Measurements from ENCODE around the gene PARL.

PARL gene

DNA sequence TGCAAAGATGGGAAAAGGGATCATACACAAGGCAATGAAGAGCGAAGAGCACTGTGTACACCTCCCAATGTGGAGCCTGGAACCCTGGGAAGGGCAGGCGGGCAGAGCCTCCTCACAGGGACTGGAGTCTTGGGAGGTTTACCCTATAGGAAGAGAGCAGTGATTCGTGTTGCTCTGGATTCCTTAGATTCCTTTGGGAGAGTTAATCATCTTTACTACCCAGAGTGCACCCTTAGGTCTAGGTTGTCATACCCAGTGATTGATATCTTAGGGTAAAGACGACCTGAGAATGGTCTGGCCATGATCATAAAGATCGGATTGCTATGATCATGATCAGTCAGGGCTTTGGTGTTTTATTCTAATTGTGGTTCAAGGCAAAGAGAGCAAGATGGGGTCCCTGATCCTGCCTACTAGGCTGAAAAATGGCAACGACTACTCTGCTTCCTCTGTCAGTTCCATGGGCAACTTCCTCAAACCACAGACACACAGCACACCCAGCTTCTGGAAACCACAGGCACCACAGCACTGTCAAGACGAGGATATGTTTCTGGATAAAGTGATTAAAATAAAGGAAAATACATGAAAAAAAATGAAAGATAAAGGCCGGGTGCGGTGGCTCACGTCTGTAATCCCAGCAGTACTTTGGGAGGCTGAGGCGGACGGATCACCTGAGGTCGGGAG, 38.9 kb downstream of the PARL start:
- DNase-seq: peak; percentile 27

DNA sequence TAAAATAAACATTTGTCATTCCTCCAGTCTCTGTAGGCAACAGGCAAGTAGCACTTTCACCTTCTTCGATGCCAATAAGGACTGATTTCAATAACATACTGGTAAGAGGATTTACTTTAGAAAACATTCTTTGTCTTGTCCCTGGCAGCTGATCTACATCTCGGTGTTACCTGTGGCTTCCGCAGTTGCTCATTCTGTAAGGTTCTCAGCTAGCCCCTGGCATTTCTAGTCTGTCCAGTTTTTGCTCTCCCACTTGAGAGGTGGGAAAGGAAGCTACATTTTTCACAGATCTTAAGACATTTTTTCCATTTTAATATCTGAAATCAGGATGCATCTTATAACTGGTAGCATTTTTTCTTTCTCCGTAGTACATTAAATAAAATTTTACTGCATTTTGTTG, 39.6 kb downstream of the PARL start:
- DNase-seq: no peak

DNA sequence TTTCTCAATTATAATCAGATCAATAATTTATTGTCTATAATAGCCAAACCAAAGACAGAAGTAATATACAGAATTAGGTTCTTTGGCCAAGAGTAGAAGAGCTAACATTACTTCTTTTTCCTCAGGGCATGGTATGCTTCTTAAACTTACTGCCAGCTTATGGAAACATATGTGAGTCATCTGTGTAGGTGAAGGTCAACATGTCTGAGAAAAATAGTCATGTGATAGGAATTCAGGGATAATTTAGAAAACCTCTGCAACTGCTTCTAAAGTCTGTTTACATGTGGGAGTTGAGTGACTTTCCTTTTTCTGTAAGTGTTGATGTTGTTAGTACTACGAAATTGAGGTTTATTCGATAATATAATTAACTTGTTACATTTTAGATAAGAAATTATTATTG, 40.1 kb downstream of the PARL start:
- DNase-seq: no peak

DNA sequence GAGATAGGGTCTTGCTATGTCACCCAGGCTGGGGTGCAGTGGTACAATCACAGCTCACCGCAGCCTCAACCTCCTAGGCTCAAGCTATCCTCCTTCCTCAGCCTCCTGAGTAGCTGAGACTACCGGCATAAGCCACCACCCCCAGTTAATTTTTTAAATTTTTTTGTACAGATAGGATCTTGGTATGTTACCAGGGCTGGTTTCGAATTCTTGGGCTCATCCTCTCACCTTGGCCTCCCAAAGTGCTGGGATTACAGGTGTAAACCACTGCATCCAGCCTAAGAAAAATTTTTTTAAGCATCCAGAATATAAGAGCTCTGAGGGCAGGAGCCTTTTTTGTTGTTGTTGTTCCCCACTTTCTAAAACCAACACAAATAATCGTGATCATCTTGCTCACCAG, 44.9 kb downstream of the PARL start:
- DNase-seq: no peak

DNA sequence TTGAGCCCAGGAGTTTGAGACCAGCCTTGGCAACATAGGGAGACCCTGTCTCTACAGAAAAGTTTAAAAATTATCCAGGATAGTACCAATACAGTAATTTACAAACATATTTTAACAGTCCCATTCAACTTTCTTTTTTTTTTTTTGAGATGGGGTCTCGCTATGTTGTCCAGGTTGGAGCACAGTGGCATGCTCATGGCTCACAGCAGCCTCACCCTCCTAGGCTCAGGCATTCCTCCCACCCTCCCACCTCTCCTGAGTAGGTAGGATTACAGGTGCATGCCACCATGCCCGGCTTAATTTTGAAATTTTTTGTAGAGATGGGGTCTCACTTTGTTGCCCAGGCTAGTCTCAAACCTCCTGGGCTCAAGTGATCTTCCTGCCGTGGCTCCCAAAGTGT, 46.8 kb downstream of the PARL start:
- no peak for DNase-seq

DNA sequence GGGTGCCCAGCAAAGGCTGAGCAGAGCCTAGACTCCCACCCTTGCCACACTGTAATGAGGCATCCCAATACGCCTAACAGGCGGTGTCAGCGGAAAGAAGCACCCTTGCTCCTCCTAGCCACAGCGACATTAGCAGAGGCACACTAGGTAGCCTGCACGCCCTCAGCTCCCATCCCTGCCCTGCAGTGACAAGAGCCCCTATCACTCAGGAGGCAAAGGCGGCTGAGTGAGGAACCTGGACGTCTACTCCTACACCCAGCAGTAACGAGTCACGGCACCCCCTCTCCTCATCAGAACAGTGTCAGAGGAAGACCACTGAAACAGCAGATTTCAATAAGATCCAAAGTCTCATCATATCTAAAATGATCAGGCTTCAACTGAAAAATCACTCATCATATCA, 47.3 kb downstream of the PARL start:
- DNase-seq: no peak

DNA sequence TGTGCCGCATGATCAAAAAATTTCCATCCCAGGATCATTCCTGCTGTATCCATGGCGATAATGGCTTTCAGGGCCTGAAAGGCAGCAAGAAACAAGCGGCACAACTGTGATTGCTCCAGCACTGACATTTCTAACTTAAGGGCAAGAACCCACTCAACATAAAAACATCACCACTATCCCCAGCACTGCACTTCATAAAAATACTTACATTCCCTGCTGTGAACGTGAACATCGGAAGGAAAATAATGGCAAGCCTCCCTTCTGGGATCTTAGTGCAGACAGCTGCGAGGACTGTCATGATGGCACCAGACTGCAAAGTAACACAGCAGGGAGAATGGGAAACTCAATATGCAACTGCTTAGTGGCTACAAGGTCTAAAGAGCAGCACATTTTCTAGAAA, 51.2 kb downstream of the PARL start:
- DNase-seq: no peak

DNA sequence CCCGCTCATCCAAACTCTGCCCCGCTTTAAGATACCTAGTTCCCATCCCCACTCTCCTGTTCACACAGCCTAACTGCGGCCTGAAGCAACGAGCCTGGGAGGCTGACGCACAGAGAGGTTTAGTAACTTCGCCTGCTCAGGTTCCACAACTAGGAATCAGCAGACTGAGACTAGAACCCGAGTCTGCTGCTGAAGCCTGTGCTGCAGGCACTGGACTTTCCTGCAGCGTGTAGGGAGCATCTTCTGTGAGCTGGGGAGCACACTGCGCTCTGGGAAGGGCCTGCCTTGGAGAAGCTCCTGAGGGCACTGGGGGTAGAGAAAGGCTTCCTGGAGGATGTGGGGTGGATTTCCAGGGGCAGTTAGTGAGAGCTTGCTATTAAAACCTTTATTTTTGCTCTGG, 54.5 kb downstream of the PARL start:
- DNase-seq: no peak

DNA sequence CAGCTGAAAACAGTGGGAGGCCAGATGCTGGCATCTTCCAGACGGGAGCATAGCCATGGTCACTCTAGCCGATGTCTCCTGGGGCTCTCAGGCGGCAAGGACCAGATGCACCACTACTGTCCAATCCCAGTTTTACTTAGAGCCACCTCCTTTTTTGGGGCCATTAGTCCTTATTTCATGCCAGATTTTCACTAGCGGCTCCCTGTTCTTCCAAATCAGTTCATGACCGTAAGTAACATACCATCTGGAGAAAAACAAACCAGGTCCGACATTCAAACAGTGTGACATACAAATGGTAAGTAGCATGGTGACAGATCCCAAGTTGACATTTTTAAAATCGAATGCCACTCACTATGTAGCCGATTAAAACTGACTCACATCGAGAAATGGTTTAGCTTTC, 55.2 kb downstream of the PARL start:
- no peak for DNase-seq

DNA sequence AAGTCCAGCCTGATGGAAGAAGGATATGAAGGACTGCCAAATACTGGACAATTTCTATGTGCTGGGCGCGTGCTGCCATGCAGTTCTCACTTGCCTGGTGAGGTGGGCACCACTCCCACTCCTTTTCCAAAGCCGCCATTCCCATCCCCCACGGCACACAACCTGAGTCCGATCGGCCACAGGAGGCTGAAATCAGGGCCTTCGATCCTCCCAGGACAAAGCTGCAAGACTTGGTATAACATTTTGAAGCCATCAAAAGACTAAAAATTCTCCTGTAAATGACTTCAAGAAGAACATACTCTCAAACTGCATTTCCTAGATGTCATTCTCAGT, 56.2 kb downstream of the PARL start:
- DNase-seq: no peak

DNA sequence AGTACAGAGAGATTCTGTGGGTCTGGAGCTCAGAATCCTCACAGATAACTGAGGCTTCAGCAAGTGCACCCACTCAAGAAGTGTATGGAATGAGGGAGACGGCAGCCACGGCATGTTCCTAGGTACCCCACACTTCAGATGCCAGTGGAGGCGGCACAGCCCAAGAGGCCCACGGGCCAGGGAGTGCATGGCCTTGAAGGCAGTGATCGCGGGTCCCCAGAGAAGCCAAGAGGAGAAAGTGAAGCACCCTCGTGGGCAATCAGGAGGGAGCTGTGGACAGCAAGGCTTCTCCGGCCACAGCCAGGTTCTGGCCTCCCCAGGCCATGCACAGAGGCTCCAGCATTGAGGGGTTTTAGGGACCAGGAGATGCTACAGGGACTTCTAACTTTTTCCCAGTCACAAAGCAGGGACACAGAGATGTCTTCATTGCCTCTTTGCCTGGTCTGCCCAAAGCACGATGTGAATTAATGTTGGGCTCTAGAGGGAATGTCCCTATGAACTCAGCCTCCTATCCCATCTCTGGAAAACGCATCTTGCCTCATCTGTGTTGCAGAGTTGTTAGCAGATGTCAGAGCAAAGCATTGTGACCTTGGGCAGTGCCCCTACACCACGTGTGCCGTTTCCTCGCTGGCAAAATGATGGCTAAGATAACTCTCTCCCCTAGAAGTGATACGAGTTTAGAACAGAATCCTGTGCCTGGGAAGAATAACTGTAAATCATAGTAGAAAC, 56.7 kb downstream of the PARL start:
- no peak for DNase-seq

DNA sequence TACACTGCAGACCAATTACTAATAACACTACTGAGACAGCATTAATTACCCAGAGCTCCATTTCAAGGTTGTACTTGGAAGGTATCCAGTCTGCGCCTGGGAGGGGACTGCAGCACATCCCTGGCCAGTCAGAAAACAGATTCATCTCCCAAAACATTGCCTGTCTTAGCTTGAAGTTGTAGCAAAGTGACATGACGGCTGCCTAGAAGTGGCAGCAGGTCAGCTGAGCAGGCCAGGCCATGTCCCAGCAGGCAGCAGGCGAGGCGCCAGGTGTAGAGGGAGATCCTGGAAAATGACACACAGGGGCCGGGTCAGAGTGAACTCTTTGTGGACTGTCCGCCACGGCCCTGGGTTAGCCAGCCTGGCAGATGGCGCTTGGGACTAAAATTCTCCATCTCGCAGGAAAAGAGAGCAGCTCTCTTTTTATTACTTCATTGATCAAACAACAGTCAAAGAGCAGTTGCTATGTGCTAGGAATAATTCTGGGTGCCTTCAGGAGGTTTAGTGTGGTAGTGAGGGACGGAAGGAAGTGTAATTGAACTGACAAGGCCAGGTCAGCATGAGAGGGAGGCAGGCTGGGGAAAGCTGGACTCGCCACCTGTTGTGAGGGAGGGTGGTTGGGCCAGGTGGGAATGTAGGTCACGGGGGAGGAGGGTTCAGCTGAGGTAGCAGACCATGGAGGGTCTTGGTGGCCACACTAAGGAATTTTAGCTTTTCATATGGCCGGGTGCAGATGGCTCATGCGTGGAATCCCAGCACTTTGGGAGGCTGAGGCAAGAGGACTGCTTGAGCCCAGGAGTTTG, 58.0 kb downstream of the PARL start:
- DNase-seq: no peak

DNA sequence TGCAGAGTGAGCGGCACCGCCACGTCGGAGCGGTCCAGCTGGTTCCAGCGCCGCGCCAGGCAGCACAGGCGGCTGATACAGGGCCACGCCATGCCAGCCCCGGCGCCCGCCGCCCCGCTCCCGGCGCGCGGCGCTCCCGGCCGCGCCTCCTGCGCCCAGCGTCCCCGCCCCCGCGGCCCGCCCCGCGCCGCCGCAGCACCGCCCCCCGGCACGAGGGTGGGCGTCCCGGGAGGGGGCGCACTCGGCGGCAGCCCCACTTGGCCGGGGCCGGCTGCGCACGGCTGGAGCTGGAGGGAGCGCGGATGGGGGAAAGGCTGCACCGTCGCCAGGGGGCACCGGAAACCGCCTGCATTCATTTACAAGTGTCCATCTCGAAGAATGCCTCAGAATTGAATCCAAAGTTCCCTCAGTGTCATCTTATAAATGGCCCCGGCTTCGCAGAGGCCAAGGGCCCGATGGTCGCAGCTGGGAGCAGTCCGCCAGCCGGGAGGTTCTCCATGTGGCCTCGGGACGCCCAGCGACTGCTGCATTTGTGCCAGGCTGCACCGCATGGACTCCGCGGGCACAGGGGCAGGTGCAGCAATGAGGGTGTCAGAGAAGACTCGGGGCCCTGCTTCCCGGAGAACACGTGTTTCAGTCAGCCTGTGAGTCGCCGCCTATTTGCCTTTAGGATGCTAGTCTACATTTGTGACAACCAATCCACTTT, 59.1 kb downstream of the PARL start, which contains the start of gene MAP6D1:
Gene MAP6D1 (minus strand): TSS at position 122 of the 706 bp plus-strand sequence. CDS start 30 bp downstream, at position 92.
- DNase-seq: peak; percentile 81

DNA sequence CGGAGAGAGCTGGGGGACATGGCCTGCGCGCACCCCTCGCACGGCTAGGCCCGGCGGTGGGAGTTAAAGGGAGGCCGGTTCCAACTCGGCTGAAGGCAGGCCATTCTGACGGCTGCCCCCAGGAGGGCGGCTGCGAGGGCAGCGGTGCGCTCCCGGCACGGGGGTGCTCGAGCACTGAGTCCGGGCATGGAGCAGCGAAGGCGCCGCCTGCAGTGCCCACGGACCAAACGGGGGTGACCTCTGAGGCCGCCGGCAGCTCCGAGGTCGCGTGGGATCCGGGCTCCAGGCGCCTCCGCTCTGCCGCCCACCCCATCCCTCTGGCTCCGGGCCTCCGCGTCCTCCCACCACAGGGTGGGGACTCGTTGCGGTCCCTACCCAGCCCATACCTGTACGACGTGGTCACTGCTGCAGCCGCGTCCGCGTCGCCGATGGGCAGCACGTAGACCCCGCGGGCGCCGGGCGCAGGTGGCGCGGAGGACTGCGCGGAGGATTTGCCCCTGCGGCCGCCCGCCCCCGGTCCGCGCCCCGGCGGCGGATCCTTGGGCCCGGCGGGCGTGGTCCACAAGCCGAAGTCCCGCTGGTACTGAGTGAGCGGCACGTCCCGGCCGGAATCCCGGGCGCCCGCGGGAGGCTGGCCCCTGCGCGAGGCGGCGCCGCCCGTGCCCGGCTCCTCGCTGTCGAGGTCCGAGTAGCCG, 59.8 kb downstream of the PARL start:
- peak; percentile 43 for DNase-seq

DNA sequence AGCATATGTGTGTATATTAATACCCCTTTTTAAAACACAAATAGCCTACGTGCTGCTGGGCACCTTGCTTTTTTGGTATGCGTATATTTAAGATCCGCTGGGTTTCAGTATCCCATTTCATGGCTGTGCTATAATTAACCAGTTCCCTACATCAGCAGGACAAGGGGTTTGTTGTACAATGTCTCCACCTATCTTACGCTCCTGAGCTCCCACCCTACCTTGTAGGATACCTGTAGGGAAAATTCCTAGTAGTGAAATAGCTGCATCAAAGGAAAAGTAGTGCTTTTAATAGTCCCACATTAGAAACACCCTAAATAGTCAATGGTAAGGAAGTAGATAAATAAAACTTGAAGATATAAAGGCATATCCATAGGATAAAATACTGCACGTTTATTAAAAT, 60.7 kb downstream of the PARL start:
- no peak for DNase-seq

DNA sequence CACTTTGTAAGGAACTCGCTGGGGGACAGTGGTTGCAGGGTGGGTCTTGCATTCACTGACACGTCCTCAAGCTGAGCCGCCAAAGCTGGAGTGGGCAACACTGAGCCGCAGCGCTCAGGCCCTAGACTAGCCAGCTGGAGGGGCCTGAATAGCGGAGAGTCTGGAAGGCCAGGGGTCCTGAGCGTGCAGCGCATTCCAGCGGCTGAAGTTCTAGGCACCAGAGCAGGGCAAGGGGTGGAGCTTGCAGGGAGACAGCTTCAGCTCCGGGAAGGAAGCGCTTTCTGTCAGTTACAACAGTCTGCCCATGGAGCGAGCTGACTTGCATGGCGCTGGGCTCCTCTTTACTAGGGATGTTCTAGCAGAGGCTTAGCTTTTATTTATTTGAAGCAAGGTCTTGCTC, 62.0 kb downstream of the PARL start:
- DNase-seq: no peak

DNA sequence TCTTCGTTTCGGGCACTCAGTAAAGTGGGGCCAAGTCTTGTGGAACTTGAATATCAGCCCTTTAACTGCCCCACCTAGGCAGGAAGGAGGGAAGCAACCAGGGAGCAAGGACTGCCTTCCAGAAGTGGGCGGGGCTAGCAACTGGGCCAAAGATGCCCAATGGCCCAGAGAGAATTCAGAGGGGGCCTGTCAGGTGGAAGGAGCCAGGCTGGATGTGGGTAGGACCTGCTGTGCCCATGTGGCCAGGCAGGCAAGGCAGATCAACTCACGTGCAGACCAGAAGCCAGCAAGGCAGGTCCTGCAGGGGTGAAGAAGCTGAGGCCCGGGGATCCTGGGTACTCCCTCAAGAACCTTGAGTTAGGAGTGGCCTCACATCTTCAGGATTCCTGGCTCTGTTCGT, 64.8 kb downstream of the PARL start:
- DNase-seq: no peak

DNA sequence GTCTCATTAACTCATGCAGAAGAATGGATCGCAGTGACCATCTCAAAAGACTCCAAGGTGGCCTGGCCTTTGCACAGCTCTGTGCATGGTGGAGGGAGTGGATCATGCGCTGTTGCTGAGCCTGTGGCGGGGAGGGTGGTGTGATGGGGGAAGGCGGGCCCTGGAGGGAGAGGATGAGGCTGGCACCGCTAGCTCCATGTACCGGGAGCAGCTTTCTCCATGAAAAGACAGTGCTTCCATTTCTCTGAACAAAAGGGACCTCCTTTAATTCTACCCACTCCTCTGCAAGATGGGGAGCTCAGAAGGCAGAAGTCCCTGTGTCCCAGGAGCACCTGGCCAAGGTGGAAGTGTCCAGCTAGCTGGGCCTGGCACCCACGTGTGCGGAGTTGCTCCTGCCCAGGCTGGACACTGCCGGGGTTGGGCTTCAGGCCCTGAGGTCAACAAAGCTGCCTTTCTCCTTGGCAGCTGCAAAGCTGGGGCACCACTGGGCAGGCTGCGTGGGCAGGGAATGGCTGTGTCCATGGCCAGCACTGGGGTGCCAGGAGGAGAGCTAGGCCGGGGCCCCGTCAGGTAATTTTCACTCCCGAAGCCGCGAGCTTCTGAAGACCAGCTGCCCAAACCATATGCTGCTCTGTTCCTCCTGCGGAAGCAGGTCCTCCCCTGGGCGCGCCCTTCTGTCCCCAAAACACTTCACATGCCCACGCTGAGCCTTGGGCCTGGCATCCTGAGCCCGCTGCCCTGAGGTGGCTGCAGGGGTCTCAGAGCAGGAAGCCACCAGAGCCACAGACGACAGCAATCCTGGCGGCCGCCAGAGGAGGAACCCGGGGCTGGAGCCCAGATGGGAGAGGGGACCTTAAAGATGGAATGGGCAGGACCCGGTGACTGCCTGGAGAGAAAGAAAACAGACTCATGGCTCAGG, 65.7 kb downstream of the PARL start:
- DNase-seq: no peak

DNA sequence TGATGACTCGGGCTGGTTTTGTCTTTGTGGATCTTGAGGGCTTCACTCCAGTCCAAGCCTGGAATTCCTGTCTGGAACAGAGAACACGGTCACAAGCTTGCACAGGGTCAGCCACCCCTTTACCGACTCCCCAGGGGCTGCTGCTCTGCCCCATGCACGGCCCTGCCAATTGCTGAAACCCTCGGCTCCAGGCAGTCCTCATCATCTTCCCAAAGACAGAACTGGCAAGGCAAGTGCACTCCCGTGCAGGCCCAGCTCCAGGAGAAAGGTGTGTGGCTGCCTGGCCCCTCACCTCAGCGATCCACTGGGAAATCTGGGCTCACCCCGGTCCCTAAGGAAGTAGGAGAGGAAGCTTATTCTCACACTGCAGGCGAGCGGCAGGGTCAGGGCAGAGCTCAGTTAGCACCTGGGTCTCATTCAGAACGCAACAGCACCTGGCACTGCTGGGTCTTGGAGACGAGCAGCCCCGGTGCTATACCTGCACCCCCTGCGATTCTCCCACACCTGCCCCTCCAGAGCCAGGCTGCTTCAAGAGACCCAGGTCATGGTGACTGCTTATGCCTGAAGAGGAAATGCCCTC, 66.5 kb downstream of the PARL start:
- no peak for DNase-seq

DNA sequence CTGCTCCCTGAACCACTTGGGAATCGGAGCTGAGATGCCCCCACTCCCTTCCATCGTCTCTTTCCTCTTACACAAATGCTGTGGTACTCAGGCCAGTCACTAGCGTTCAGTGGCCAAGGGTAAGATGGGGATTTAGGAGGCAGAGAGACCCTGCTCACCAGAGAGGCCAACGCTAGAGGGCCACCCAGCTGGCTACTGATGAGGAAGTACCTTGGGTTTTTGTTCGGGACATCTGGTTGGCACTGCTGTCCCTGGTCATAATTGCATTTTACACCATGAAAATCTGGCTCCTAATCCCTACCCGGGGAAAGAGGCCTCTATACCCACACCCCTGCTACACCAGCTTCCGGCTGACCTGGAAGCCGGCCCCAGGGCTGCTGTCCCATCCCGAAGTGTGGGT, 67.0 kb downstream of the PARL start:
- DNase-seq: no peak
